ELF-1 (cell line): ENCODE measurements around the gene MRNIP.
A peak's percentile ranks its signal among the peaks of the same experiment; 100 is the strongest.
"Not testable (repeated sequence)": the region's sequence is repeated elsewhere in the genome, so short reads cannot be mapped to it uniquely, and the experiment has no call there.

ENCODE experiments used
- DNase-seq: peaks from one replicate; pipeline ENCODE4 v3.0.0-alpha.2; 2016; ENCODE audit warnings: low read depth, low spot score

Gene MRNIP

GRCh38 chr5:179872055-179872827 is 13.6 kb upstream of the MRNIP start:
- no peak for DNase-seq

- DNase-seq, result not testable (repeated sequence)
Observed at GRCh38 chr5:179871533-179871932, 12.9 kb upstream of the MRNIP start.

- no peak for DNase-seq
Observed at GRCh38 chr5:179870952-179871351, 12.3 kb upstream of the MRNIP start.

GRCh38 chr5:179870403-179870903 is 11.8 kb upstream of the MRNIP start:
- peak; percentile 92 for DNase-seq

GRCh38 chr5:179869641-179870402 is 11.2 kb upstream of the MRNIP start:
- DNase-seq, result peak; percentile 38

- DNase-seq, result no peak
Observed at GRCh38 chr5:179869101-179869500, 10.5 kb upstream of the MRNIP start.

GRCh38 chr5:179868541-179868940 is 9.9 kb upstream of the MRNIP start:
- no peak for DNase-seq

- peak; percentile 31 for DNase-seq
Observed at GRCh38 chr5:179867476-179867875, 8.9 kb upstream of the MRNIP start.

- DNase-seq, result no peak
Observed at GRCh38 chr5:179867079-179867465, 8.5 kb upstream of the MRNIP start.

GRCh38 chr5:179866241-179867078 is 7.8 kb upstream of the MRNIP start:
- no peak for DNase-seq

GRCh38 chr5:179865491-179866240 is 7.0 kb upstream of the MRNIP start:
- DNase-seq, result no peak

- DNase-seq, result no peak
Observed at GRCh38 chr5:179864686-179865085, 6.1 kb upstream of the MRNIP start.

- DNase-seq, result no peak
Observed at GRCh38 chr5:179863449-179864085, 5.0 kb upstream of the MRNIP start.

- DNase-seq, result no peak
Observed at GRCh38 chr5:179862891-179863290, 4.3 kb upstream of the MRNIP start.

- DNase-seq, result no peak
Observed at GRCh38 chr5:179862296-179862695, 3.7 kb upstream of the MRNIP start.

GRCh38 chr5:179860301-179860700 is 1.7 kb upstream of the MRNIP start:
- DNase-seq, result peak; percentile 15

- DNase-seq, result no peak
Observed at GRCh38 chr5:179858241-179858585, 404 bp downstream of the MRNIP start.

- DNase-seq, result no peak
Observed at GRCh38 chr5:179854356-179854755, 4.3 kb downstream of the MRNIP start.

- DNase-seq, result no peak
Observed at GRCh38 chr5:179852993-179853547, 5.5 kb downstream of the MRNIP start.

- DNase-seq, result no peak
Observed at GRCh38 chr5:179841621-179842020, 17.0 kb downstream of the MRNIP start.

- no peak for DNase-seq
Observed at GRCh38 chr5:179840766-179841165, 17.9 kb downstream of the MRNIP start.
